A673 (cell line): ENCODE data around the gene SLC35A3. TPM values are rescaled to one million over a fixed set of nuclear protein-coding genes. Genes with fewer than 3 reads are reported as not detected.

Experiments
- BruUV-seq: library from RNA; stranded (reverse); fragments of 400-500 nt; replicated peaks from 2 replicates; lab custom pipeline; 2021; lab: Mats Ljungman, UMichigan
- CTCF ChIA-PET: fragments of 300-600 bp; sonication (Branson Sonifier 250); formaldehyde crosslinking; loops from one replicate; lab custom pipeline; 2022; ENCODE audit warnings: antibody characterized with exemption; lab: Charles Lee
- POLR2A ChIA-PET: fragments of 300-600 bp; sonication (Branson Sonifier 250); formaldehyde crosslinking; loops from one replicate; lab custom pipeline; 2022; ENCODE audit warnings: antibody characterized with exemption; ENCODE audit not compliant: low non-redundant PET; lab: Charles Lee
- DNase-seq: peaks from one replicate; pipeline ENCODE4 v3.0.0-alpha.2; 2015; ENCODE audit warnings: low spot score
- H3K27ac ChIP-seq: fragments of 200-600 bp; sonication (generic); 2 replicates; pipeline ENCODE4 v1.5.1; 2016; ENCODE audit warnings: mixed run types, low read depth, mild to moderate bottlenecking, mixed read lengths, antibody characterized with exemption, low read length; ENCODE audit not compliant: poor library complexity, severe bottlenecking
- H3K27me3 ChIP-seq: fragments of 200-600 bp; sonication (generic); replicated peaks from 2 replicates; pipeline ENCODE4 v1.6.1; 2017; ENCODE audit warnings: mixed run types, low read depth, mild to moderate bottlenecking, mixed read lengths, antibody characterized with exemption, low read length; ENCODE audit not compliant: insufficient read depth, poor library complexity
- H3K36me3 ChIP-seq: fragments of 200-600 bp; sonication (generic); 2 replicates; pipeline ENCODE4 v1.6.1; 2016; ENCODE audit warnings: mixed run types, mild to moderate bottlenecking, mixed read lengths, antibody characterized with exemption, low read length; ENCODE audit not compliant: insufficient read depth, poor library complexity, severe bottlenecking
- H3K4me1 ChIP-seq: fragments of 200-600 bp; sonication (generic); 2 replicates; pipeline ENCODE4 v1.6.1; 2017; ENCODE audit warnings: mixed run types, mild to moderate bottlenecking, mixed read lengths, antibody characterized with exemption, low read length; ENCODE audit not compliant: insufficient read depth, poor library complexity, severe bottlenecking
- H3K4me3 ChIP-seq: fragments of 200-600 bp; sonication (generic); 2 replicates; pipeline ENCODE4 v1.5.1; 2016; ENCODE audit warnings: low read depth, mixed run types, mild to moderate bottlenecking, mixed read lengths, low read length; ENCODE audit not compliant: poor library complexity, severe bottlenecking
- H3K9me3 ChIP-seq: fragments of 200-600 bp; sonication (generic); 2 replicates; pipeline ENCODE4 v1.6.1; 2016; ENCODE audit warnings: mixed run types, low read depth, mild to moderate bottlenecking, mixed read lengths, antibody characterized with exemption, low read length; ENCODE audit not compliant: poor library complexity, severe bottlenecking
- EZH2 ChIP-seq: fragments of 200-600 bp; sonication (generic); IDR thresholded peaks from 2 replicates; pipeline ENCODE4 v1.6.1; 2017; ENCODE audit warnings: borderline replicate concordance, low read depth, mild to moderate bottlenecking, mixed read lengths, antibody characterized with exemption, low read length; ENCODE audit not compliant: poor library complexity, severe bottlenecking
- intact Hi-C: fragments of 100-400 bp; cut with micrococcal nuclease; formaldehyde crosslinking; loops from one replicate; pipeline ENCODE4 v1.10.0; 2022; ENCODE audit not compliant: unreplicated experiment
- total RNA-seq: library from RNA; stranded (reverse); gene quantifications from 2 replicates; pipeline ENCODE4 v1.2.3, GENCODE V29; 2021
- TF ChIP-seq, protein P1 (sequence below): fragments of 300-800, 200-600 bp; sonication (generic); conservative IDR thresholded peaks from 2 replicates; pipeline ENCODE4 v1.5.1; 2017; ENCODE audit warnings: low read depth, mild to moderate bottlenecking, antibody characterized with exemption, low read length, moderate library complexity, mixed read lengths

SLC35A3 gene
- total RNA-seq, 1 experiment from 2014 or later = 25.0 TPM

DNA sequence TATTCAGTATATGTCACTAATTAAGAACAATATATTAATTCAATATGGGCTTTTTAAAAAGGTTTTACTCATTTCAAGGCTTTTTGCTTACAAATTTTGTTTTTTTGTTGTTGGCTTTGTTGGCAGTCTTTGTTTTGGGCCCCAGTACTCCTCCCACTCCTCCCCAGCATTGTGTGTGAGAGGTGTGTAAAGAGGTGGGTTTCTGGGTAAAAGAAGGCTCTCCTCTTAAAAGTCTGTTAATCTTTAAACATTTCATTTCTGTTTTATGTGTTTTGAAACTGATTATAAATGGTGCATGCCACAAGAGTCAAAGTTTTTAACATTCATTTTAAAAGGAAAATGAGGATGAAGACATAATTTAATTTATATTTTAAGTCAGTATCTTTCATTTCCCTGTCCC is 83.3 kb downstream of the SLC35A3 start:
- no peak for TF ChIP-seq EZH2
- TF ChIP-seq, protein P1, sequence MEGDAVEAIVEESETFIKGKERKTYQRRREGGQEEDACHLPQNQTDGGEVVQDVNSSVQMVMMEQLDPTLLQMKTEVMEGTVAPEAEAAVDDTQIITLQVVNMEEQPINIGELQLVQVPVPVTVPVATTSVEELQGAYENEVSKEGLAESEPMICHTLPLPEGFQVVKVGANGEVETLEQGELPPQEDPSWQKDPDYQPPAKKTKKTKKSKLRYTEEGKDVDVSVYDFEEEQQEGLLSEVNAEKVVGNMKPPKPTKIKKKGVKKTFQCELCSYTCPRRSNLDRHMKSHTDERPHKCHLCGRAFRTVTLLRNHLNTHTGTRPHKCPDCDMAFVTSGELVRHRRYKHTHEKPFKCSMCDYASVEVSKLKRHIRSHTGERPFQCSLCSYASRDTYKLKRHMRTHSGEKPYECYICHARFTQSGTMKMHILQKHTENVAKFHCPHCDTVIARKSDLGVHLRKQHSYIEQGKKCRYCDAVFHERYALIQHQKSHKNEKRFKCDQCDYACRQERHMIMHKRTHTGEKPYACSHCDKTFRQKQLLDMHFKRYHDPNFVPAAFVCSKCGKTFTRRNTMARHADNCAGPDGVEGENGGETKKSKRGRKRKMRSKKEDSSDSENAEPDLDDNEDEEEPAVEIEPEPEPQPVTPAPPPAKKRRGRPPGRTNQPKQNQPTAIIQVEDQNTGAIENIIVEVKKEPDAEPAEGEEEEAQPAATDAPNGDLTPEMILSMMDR = no peak
- CTCF ChIA-PET = no interaction called here
- no peak for DNase-seq
- BruUV-seq = no TSS peak
- peaks cover 30% of the 10 kb centered on the region for H3K4me1 ChIP-seq
- no peaks in the 10 kb centered on the region for H3K9me3 ChIP-seq
- POLR2A ChIA-PET = no interaction called here
- H3K27me3 ChIP-seq = no peaks in the 10 kb centered on the region
- H3K4me3 ChIP-seq = no peak overlapping the region
- peaks cover 9% of the 10 kb centered on the region for H3K36me3 ChIP-seq
- no peak overlapping the region for H3K27ac ChIP-seq
- intact Hi-C loops = no loop called here

DNA sequence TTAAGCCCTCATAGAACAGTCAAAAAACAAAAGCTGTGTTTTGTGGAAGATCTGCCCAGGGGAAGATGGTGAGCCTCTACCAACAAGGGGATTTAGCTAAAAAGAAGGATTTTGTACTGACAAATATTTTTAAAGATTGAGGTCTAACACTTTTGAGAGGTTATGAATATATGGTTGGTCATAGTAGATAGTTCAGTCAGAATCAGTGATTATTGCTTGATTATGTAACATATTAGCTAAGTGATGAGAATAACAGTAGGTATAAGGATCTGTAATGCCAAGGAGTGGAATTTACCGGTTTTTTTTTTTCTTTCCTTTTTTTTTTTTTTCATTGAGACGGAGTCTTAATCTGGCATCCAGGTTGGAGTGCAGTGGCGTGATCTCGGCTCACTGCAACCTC is 83.9 kb downstream of the SLC35A3 start:
- H3K27me3 ChIP-seq = no peaks in the 10 kb centered on the region
- ChIA-PET POLR2A (no interaction called here), CTCF (no interaction called here)
- TF ChIP-seq EZH2 = no peak
- TF ChIP-seq, protein P1 = no peak
- H3K36me3 ChIP-seq = peaks cover 9% of the 10 kb centered on the region
- H3K27ac ChIP-seq = no peak overlapping the region
- intact Hi-C loops = no loop called here
- H3K4me1 ChIP-seq = peaks cover 24% of the 10 kb centered on the region
- H3K9me3 ChIP-seq = no peaks in the 10 kb centered on the region
- no peak overlapping the region for H3K4me3 ChIP-seq
- DNase-seq = no peak
- BruUV-seq = no TSS peak

DNA sequence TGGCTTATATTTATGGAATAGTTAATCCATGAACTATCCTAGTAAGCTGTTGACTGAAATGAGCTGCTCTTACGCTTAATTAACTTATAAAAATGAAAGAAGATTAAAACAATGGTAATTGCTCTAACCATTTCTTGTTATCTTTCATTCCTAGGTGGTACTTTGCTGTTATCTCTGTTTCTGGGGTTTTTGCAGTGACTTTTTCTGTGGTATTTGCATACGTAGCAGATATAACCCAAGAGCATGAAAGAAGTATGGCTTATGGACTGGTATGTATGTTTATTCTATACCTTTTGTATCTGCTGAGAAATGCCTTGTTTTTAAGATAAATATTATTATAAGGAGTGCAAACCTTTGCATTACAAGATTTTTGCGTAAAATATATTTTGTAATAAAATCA is 91.9 kb downstream of the SLC35A3 start:
- intact Hi-C loops = no loop called here
- BruUV-seq = no TSS peak
- Histone ChIP-seq H3K4me1 (peaks cover 6% of the 10 kb centered on the region), H3K9me3 (no peaks in the 10 kb centered on the region), H3K4me3 (no peak overlapping the region), H3K36me3 (peaks cover 51% of the 10 kb centered on the region), H3K27ac (no peak overlapping the region), H3K27me3 (no peaks in the 10 kb centered on the region)
- TF ChIP-seq EZH2 = no peak
- TF ChIP-seq, protein P1 = no peak
- ChIA-PET POLR2A (interaction anchor here (1.1 kb wide), 1 partner anchor 13 kb away, joined by 3 read pairs; no protein-coding TSS in a partner anchor), CTCF (no interaction called here)
- DNase-seq = no peak
